Suppressor macrophage treated with lipopolysaccharide for 4 hours (primary cell): ENCODE measurements around the gene EIPR1.
A peak's percentile ranks its signal among the peaks of the same experiment; 100 is the strongest.

ENCODE experiments used
- DNase-seq: peaks from one replicate; pipeline ENCODE4 v3.0.0-alpha.2; 2020

The EIPR1 gene

DNA sequence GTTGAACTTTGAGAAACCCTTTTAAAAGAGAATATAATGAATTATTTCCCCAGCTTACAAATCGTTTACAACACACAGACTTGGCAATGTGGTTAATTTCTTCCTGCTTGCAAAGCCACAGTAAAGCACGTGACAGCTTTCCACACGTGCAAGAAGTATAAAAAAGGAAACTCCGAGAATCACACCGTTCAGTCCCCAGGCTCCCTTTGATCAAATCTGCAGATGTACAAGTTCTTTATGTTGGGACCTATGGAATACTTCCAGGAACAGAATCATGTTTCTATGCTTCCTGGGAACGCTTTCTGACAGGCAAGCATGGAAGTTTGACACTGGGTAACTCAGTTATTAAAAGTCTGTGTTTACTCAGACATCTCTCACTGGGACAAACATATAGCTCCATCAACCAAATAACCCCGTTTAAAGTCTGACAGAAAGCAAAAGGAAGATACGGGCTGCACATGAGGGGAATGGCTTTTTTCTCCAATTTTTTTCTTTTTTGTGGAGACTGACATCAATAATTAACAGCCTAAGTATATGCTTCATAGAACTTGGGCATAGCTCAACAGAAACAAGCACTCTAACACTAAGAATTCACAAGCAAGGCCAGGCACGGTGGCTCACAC lies 134.8 kb downstream of the EIPR1 start:
- DNase-seq = peak; percentile 55

GRCh38 chr2:3241971-3242746 lies 135.5 kb downstream of the EIPR1 start:
- no peak for DNase-seq

GRCh38 chr2:3238951-3239841 lies 138.4 kb downstream of the EIPR1 start:
- DNase-seq = no peak

GRCh38 chr2:3236300-3237045 lies 141.1 kb downstream of the EIPR1 start:
- DNase-seq = peak; percentile 56

DNA sequence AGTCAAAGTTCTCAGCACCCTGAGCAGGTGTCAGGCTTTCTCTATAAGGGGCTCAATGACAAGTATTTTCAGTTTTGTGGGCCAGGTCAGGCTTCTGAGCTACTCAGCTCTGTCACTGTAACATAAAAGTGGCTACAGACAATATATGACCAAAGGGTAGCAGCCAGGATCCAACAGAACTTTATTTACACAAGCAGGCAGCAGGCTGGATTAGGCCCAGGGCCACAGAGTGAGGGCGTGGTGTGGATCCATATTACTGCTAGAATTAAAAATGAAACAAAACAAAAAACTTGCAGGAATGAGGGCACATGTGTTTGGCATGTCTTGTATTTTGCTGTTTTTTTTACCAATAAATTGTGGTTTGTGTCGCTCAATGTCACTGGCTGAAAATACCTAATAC lies 143.7 kb downstream of the EIPR1 start:
- no peak for DNase-seq

DNA sequence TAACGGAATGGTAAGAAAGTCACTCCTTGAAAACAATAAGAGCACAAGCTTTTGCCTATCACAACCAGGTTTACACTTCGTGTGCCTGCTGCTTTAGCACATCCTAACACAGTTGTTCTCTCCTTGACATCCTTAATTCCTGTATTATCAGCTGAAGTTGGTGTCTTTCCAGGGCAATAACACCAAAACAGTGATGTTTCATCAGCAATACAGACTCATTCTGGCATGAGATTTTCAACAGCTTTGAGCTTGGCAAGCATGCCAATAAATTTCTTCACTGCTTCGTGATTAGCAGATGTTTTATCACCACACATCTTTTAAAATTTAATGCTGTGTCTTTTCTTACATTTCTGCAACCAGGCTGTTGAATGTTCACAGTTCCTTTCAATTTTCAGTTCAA lies 148.4 kb downstream of the EIPR1 start:
- no peak for DNase-seq

DNA sequence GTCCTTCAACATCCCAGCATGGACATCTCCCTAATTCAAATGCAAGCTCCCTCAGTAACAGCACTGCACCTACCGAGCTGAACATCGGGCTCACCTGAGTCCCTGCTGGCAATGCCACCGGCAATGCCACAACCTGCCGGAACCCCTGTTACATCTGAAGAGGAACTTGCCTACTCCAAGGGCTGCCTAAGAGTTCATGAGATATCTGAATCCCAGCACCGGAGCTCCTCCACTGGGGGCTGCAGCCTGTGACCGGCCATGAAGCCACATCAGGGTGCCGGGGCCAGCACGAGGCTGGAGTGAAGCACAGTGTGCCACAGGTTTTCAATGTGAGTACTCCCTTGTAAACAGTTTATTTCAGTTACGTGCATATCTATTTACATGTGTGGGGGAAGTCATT lies 152.9 kb downstream of the EIPR1 start:
- DNase-seq = no peak

GRCh38 chr2:3223080-3223923 lies 154.3 kb downstream of the EIPR1 start:
- peak; percentile 87 for DNase-seq

GRCh38 chr2:3222636-3223035 lies 155.0 kb downstream of the EIPR1 start:
- peak; percentile 7 for DNase-seq

DNA sequence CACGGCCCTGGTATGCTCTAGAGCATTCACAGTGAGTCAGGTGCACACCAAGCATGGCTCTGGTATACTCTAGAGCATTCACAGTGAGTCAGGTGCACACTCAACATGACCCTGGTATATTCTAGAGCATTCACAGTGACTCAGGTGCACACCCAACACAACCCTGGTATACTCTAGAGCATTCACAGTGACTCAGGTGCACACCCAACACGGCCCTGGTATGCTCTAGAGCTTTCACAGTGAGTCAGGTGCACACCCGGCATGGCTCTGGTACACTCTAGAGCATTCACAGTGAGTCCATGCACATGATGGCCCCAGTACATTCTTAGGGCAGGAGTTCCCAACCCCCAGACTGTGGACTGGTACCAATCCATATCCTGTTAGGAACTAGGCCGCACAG lies 158.1 kb downstream of the EIPR1 start:
- no peak for DNase-seq

- DNase-seq = no peak
Observed at GRCh38 chr2:3217646-3218045, 160.0 kb downstream of the EIPR1 start.

- DNase-seq = no peak
Observed at GRCh38 chr2:3216841-3217495, 160.7 kb downstream of the EIPR1 start.

DNA sequence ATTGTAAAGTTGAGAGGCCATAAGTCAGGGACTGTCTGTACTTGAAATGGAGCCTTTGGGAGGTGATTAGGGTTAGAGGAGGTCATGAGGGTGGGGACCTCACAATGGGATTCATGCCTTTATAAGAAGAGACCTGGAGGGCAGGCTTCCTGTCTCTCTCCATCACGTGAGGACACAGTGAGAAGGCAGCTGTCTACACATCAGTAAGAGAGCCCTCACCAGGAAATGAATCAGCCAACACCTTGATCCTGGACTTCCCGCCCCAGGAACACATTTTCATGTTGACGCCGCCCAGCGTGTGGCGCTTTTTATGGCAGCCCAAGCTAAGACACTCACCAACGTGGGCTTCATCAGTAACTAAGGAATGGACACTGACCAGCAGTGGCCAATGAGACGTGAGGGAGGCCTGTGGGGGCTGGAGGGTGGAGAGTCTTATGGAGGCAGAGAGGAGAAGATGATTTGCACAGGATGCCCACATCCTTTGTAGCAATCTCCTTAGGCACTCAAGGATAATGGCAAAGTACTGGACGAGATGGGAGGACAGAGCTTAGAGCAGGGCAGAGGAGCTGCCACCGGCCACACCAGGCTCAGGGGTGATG lies 162.7 kb downstream of the EIPR1 start:
- no peak for DNase-seq

- DNase-seq = no peak
Observed at GRCh38 chr2:3214065-3214464, 163.6 kb downstream of the EIPR1 start.

- no peak for DNase-seq
Observed at GRCh38 chr2:3212984-3213383, 164.6 kb downstream of the EIPR1 start.

GRCh38 chr2:3212061-3212362 lies 165.6 kb downstream of the EIPR1 start:
- no peak for DNase-seq

DNA sequence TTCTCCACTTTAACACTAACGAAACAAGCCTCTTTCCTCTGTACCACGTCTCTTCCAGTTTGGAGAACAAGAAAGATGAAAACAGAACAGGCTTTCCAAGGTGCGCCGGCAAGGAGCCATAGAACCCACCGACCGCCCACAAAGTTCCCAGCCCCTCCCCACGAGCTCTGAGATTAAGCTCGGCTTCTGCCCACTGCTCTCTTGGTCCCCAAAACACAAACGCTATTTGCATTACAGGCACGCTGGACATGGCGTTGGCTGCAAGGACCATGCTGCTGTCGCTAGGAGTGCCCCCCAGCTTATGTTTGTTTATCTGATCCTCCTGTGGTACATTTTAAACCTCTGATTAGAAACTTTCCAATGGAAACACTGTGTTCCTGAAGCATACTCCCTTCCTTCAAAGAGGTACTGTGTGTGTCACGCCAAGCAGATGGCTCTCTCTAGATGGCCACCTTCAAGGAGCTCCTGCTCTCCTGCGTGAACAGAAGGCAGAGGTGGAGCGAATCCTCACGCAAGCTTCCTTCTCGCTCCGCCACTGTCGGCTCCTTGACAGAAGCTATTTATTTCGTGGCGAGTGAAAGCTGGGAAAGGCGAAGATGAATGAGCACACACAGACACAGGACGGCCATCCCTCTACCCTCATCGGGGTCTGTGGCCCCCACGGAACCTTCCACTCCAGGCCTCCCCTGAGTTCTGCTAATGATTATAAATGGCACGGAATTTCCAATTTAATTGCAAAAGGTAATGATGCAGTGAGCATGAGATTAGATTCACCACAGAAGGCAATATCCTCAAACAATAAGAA lies 166.2 kb downstream of the EIPR1 start:
- no peak for DNase-seq

- DNase-seq = no peak
Observed at GRCh38 chr2:3210257-3210656, 167.4 kb downstream of the EIPR1 start.

- DNase-seq = no peak
Observed at GRCh38 chr2:3209258-3209657, 168.4 kb downstream of the EIPR1 start.

DNA sequence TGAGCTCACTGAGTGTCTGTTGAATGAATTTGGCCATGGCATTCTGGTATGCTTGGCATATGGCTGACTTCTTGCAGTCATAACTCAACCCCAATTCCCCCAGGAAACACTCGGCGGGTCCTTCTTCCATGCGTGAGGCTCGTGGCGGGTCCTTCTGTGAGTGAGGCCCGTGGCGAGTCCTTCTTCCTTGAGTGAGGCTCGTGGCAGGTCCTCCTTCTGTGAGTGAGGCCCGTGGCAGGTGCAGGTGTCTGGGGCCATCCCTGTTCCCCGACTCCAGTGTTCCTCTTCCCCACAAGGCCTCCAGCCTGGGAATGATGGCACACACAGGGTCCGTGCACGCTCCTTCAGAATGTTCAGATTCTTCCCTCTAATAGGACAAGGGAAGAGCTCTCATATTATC lies 169.0 kb downstream of the EIPR1 start:
- DNase-seq = no peak
